ENCODE results near the gene COX8C.
A peak's percentile ranks its signal among the peaks of the same experiment; 100 is the strongest.
"Not testable (repeated sequence)": the region's sequence is repeated elsewhere in the genome, so short reads cannot be mapped to it uniquely, and the experiment has no call there.

COX8C gene

GRCh38 chr14:93322929-93323599 lies 23.9 kb upstream of the COX8C start:
- no peak for DNase-seq

DNA sequence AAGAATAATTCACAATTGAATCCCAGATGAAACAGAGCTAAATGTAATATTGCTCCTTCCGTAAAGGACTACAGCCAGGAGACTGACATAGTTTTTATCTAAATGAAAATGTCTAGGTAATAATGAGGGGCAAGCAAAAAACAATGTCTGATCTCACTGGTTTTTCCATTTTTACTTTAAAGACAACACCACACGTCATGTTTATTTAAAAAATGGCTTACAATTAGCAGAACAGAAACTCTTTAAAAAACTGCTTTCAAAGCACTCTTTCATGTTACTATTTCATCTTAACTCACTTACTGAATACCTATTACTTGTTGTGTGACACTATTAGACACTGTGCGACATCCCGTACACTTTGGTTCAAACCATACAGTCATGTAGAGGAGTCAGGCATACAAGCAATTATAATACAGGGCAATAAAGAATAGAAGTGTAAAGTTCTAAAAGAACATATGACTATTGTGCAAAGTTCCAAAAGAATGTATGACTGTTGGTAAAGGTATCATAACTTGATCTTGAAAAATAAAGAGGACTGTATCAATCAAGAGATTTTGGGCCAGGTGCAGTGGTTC lies 23.3 kb upstream of the COX8C start:
- DNase-seq: no peak

- DNase-seq: no peak
These were observed 20.8 kb upstream of the COX8C start for GRCh38 chr14:93326196-93326595.

DNA sequence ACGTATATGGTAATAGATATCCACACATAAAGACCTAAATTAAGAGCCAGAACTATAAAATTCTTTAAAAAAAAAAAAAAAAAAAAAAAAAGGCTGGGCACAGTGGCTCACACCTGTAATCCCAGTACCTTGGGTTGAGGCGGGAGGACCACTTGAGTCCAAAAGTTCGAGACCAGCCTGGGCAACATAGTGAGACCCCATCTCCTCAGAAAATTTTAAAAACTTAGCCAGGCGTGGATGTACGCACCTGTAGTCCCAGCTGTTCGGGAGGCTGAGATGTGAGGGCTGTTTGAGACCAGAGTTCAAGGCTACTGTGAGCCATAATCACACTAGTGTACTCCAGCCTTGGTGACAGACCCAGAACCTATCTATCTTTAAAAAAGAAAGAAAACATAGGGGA lies 18.4 kb upstream of the COX8C start:
- DNase-seq: no peak

GRCh38 chr14:93329965-93330608 lies 16.9 kb upstream of the COX8C start:
- no peak for DNase-seq

- DNase-seq: no peak
These were observed 16.4 kb upstream of the COX8C start for GRCh38 chr14:93330609-93331000.

- no peak for DNase-seq
These were observed 15.8 kb upstream of the COX8C start for GRCh38 chr14:93331002-93331727.

GRCh38 chr14:93331728-93332396 lies 15.1 kb upstream of the COX8C start:
- no peak for DNase-seq

DNA sequence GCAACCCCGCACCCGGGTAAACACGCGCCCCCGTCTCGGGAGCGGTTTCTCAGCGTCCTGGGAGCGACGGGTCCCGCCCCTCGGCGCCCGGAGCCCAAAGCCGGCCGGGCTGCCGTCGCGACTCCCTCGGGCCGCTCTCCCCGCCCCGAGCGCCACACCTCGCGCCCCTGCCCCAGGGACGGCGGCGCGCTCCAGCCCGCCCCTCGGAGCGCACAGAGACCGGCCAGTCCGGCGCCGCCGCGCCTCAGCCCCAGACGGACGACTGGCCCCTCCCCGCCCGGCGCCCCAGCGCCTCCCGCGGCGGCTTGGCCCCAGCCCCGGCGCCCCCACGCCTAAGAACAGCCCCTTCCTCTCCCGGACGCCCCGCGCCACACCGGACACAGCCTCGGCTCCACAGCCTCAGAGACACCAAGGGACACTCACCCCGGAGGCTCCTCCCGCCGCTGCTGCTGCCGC lies 14.6 kb upstream of the COX8C start:
- peak; percentile 63 for DNase-seq

GRCh38 chr14:93332853-93333630 lies 13.9 kb upstream of the COX8C start, which contains the start of gene BTBD7:
TSS of gene BTBD7 (minus strand) at chr14:93333036. CDS start at chr14:93296051, 36,985 bp downstream.
- DNase-seq: peak; percentile 96

GRCh38 chr14:93333631-93334103 lies 13.3 kb upstream of the COX8C start:
- DNase-seq: no peak

GRCh38 chr14:93337143-93337753 lies 9.7 kb upstream of the COX8C start:
- DNase-seq: no peak

GRCh38 chr14:93337884-93338283 lies 9.1 kb upstream of the COX8C start:
- DNase-seq: no peak

DNA sequence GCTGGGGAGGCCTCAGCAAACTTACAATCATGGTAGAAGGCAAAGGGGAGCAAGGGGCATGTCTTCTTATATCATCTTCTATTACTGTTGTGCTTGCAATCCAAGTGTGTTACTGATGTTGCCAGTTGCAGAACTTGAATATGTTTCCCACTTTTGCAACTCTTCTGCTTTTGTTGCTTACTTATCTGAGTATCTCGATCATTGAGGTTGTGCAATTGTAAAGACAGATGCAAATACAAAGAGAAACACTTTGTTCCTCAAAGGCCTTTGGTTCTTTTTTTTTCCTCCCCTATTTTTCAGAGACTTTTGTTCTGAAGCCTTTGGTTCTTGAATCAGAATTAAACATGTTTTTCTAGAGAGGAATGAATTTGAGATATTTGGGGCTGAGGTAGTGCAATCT lies 3.7 kb upstream of the COX8C start:
- DNase-seq: no peak

- DNase-seq: no peak
These were observed 3.2 kb upstream of the COX8C start for GRCh38 chr14:93343797-93344196.

GRCh38 chr14:93347850-93348249 lies 868 bp downstream of the COX8C start:
- DNase-seq: no peak

DNA sequence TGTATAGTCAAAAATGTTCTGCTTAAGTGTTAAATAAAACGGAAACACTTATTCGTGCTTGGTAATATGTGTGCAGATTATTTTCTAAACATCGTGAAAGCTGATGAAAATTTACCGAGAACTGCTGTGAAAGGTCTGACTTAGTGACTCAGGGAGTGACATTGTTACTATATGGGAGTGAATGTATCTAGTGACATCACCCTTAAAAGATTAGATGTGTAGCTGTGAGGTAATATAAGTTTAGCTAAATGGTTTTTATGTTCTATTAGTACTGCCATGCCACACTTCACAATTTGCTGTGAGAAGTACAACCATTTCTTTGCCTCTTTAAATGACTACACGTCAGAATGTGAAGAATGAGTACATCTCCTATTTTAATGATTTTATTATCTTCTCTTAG lies 1.3 kb downstream of the COX8C start:
- DNase-seq: no peak

- not testable (repeated sequence) for DNase-seq
These were observed 7.9 kb downstream of the COX8C start for GRCh38 chr14:93354873-93355272.

DNA sequence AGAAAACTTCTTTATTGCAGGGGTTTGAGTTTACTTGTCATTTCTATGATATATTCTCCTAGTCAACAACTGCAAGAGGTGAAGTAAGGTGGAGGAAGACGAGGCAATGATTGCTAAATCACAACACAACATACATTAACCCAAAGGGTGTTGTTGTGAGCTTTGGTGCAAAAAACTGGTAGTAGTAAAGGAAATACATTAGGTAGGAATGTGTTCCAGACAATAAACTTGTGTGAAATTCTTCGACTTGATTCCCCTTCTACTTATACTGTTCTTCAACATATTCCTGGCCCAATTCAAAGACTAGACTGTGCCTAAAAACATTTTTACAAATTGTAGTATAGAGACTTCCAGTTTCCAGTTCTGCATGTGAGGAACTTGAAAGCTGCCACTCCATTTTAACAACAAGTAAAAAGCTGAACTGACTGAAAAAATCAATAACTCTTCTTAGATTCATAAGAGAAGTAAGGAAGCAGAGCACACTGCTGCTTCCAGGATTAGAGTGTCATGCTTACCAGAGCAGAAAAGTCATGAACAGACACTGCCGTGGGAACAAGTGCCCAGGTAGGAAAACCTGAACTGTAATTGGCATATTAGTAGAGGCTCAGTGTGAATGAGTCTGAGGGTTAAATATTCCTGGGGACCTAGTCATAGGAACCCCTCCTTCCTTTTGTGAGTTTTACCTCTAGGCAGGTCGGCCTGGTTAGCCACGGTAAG lies 22.2 kb downstream of the COX8C start:
- DNase-seq: no peak

DNA sequence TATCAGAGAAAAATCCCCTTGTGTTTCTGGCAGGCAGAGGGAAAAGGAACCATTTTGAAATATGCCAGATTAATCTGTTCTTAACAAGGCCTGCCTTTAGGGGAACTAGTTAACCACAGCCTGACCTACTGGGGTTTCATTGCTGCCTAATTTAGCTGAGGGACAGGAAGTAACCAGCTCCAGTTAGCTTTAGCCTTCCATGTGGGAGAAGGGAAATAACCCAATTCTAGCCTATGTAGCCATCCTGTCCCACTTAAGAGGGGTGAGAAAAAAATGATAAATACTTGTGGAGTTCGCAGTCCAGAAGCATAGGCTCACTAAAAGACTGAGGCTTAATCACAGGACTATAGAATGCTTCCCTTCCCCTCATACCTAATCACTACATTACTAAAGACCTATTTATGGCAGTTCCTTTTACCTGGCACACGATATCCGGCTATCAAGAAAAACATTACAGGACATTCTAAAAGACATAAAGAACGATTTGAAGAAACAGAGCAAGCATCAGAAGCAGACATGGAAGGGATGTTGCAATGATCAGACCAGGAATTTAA lies 22.8 kb downstream of the COX8C start:
- no peak for DNase-seq
